ENCODE measurements around the gene CFP. TPM values are rescaled to one million over a fixed set of nuclear protein-coding genes. Genes with fewer than 3 reads are reported as not detected.
"Not testable (repeated sequence)": the region's sequence is repeated elsewhere in the genome, so short reads cannot be mapped to it uniquely, and the experiment has no call there.

The CFP gene
- total RNA-seq (10 to 100 TPM; 17.7 to 25.3 TPM), total RNA-seq (1.4 to 4.1 reads per million in 2 donors)

DNA sequence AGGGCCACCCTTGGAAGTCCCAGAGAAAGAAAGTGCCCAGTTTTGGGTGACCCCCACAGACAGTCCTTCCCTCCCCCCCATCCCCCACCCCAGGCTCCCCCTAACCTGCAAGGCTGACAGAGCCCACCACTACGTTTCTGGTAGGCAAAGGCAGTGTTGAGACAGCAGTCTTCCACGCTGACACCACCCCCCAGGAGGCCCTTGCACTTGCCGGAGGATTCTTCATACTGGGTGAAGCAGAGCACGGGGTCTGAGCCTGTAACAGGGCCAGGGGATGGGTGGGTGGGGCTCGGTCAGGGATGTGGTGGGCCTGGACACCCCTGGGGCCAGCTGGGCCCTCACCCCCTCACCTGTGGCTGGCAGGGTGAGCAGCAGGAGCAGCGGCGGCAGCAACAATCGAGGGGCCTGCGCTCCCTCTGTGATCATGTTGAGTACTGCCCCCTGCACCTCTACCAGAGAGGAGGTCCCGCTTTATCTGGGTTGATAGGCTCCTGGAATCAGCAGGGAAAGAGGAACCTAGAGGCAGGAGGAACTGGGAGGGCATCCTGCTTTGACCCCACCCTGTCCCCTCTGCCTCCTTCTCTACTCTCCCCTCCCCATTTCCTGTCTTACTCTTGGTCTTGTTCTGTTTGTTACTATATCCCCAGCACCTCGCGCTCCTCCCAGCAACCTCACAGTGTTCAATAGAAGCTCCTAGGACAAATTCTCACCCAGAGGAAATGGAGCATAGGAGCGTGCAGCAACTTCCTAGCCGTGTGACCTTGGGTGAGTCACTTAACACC is at the start of gene CFP:
Gene CFP (minus strand): TSS at position 512 of the 782 bp plus-strand sequence. CDS start 86 bp downstream, at position 426.
- Mint-ChIP-seq H3K27me3 (no peaks in the 10 kb centered on the region), H3K4me3 (peak within 1 kb of the TSS; percentile 86), H3K27ac (peak within 1 kb of the TSS; percentile 82), H3K4me1 (peaks cover 18% of the 10 kb centered on the region), H3K36me3 (ENCODE audit: low read depth) (no peaks in the 10 kb centered on the region)
- H3K9me3 ChIP-seq (ENCODE audit: control insufficient read depth, low read length, poor library complexity, severe bottlenecking) = no peaks in the 10 kb centered on the region
- DNase-seq (no peak), ATAC-seq (peak; percentile 65)

GRCh38 chrX:47675959-47676859 is 46.5 kb upstream of the CFP start:
- not testable (repeated sequence) for H3K4me1 Mint-ChIP-seq; H3K27ac Mint-ChIP-seq; H3K36me3 Mint-ChIP-seq (ENCODE audit: low read depth)

GRCh38 chrX:47674776-47675175 is 45.0 kb upstream of the CFP start:
- Mint-ChIP-seq H3K36me3 (ENCODE audit: low read depth) (no peaks in the 10 kb centered on the region), H3K4me1 (no peaks in the 10 kb centered on the region), H3K27me3 (peaks cover 9% of the 10 kb centered on the region), H3K4me3 (no peak overlapping the region), H3K27ac (no peak overlapping the region)
- no peaks in the 10 kb centered on the region for H3K9me3 ChIP-seq (ENCODE audit: control insufficient read depth, low read length, poor library complexity, severe bottlenecking)
- ATAC-seq = no peak
- no peak for DNase-seq

More at GRCh38 chrX:47675959-47676859, 46.5 kb upstream of the CFP start:
- H3K27me3 Mint-ChIP-seq = peaks cover 13% of the 10 kb centered on the region
- not testable (repeated sequence) for H3K9me3 ChIP-seq (ENCODE audit: control insufficient read depth, low read length, poor library complexity, severe bottlenecking); ATAC-seq; H3K4me3 Mint-ChIP-seq; DNase-seq

- not testable (repeated sequence) for DNase-seq; H3K27ac Mint-ChIP-seq; ATAC-seq; H3K36me3 Mint-ChIP-seq (ENCODE audit: low read depth); H3K4me1 Mint-ChIP-seq; H3K27me3 Mint-ChIP-seq; H3K9me3 ChIP-seq (ENCODE audit: control insufficient read depth, low read length, poor library complexity, severe bottlenecking); H3K4me3 Mint-ChIP-seq
These were observed 36.1 kb upstream of the CFP start for GRCh38 chrX:47665797-47666196.

DNA sequence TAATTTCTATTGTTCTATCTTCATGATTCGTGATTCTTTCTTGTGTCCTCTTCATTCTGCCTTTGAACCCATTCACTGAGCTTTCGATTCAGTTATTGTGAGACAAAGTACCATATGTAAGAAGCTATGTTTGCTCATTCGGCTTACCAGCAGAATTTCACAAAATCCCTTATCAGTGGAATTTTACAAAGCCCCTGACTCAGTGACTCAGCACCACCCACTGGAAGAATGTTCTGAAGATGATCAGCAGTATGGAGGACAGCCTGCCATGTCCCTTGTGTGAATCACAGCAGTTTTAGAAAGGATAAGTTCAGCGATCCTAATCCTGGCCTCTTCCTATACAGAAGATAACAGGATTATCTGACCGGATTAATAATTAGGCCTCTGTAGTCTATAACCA is 35.0 kb upstream of the CFP start:
- H3K9me3 ChIP-seq (ENCODE audit: control insufficient read depth, low read length, poor library complexity, severe bottlenecking) = no peaks in the 10 kb centered on the region
- no peak overlapping the region for H3K27ac Mint-ChIP-seq
- H3K4me3 Mint-ChIP-seq = no peak overlapping the region
- no peak for ATAC-seq
- H3K36me3 Mint-ChIP-seq (ENCODE audit: low read depth) = no peaks in the 10 kb centered on the region
- no peaks in the 10 kb centered on the region for H3K27me3 Mint-ChIP-seq
- no peak for DNase-seq
- H3K4me1 Mint-ChIP-seq = no peaks in the 10 kb centered on the region

DNA sequence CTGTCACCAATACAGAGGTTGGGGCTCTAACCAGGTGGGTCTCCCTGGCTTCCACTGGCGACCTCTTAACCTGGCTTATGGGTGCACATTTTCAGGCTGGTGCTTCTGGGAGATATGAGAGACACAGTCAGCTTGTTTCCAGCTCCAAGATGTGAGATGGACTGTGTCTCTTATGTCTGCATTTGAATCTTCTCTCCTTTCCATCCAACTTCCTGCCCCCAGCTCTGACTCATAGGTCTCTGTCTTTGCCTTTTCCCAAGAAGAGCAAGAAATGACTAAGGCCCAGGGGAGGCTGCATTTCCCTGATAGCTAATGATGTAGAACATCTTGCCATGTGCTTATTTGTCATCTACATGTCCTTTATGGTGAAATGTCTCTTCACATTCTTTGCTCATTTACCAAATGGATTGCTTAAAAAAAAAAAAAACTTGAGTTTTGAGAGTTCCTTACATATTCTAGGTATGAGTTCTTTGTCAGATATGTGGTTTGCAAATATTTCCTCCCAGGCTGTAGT is 32.5 kb upstream of the CFP start:
- no peak overlapping the region for H3K27ac Mint-ChIP-seq
- H3K9me3 ChIP-seq (ENCODE audit: control insufficient read depth, low read length, poor library complexity, severe bottlenecking) = no peaks in the 10 kb centered on the region
- H3K36me3 Mint-ChIP-seq (ENCODE audit: low read depth) = no peaks in the 10 kb centered on the region
- H3K4me3 Mint-ChIP-seq = no peak overlapping the region
- H3K27me3 Mint-ChIP-seq = no peaks in the 10 kb centered on the region
- ATAC-seq (no peak), DNase-seq (no peak)
- peaks cover 5% of the 10 kb centered on the region for H3K4me1 Mint-ChIP-seq

GRCh38 chrX:47661539-47661938 is 31.8 kb upstream of the CFP start:
- H3K27me3 Mint-ChIP-seq = no peaks in the 10 kb centered on the region
- H3K36me3 Mint-ChIP-seq (ENCODE audit: low read depth) = peaks cover under 1% of the 10 kb centered on the region
- no peak overlapping the region for H3K27ac Mint-ChIP-seq
- no peak for DNase-seq
- ATAC-seq = no peak
- peaks cover 5% of the 10 kb centered on the region for H3K4me1 Mint-ChIP-seq
- no peak overlapping the region for H3K4me3 Mint-ChIP-seq
- no peaks in the 10 kb centered on the region for H3K9me3 ChIP-seq (ENCODE audit: control insufficient read depth, low read length, poor library complexity, severe bottlenecking)

DNA sequence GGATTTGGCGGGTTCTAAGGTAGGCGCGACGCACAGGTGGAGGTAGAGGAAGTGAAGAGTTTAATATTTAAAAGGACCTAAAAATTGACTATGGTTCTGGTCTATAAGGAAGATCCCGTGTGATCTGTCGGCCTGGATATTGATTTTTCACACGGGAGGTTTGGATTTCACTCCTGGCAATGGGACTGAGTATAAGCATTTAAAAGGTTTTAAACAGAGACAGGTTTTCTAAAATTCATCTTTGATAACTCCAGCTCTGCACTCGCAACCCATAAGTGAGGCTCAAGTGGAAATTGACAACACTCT is 29.6 kb upstream of the CFP start:
- Mint-ChIP-seq H3K27me3 (no peaks in the 10 kb centered on the region), H3K4me3 (peak overlapping the region; percentile 80), H3K27ac (peak overlapping the region; percentile 91), H3K4me1 (peaks cover 13% of the 10 kb centered on the region), H3K36me3 (ENCODE audit: low read depth) (peaks cover 8% of the 10 kb centered on the region)
- DNase-seq (no peak), ATAC-seq (no peak)
- H3K9me3 ChIP-seq (ENCODE audit: control insufficient read depth, low read length, poor library complexity, severe bottlenecking) = no peaks in the 10 kb centered on the region

DNA sequence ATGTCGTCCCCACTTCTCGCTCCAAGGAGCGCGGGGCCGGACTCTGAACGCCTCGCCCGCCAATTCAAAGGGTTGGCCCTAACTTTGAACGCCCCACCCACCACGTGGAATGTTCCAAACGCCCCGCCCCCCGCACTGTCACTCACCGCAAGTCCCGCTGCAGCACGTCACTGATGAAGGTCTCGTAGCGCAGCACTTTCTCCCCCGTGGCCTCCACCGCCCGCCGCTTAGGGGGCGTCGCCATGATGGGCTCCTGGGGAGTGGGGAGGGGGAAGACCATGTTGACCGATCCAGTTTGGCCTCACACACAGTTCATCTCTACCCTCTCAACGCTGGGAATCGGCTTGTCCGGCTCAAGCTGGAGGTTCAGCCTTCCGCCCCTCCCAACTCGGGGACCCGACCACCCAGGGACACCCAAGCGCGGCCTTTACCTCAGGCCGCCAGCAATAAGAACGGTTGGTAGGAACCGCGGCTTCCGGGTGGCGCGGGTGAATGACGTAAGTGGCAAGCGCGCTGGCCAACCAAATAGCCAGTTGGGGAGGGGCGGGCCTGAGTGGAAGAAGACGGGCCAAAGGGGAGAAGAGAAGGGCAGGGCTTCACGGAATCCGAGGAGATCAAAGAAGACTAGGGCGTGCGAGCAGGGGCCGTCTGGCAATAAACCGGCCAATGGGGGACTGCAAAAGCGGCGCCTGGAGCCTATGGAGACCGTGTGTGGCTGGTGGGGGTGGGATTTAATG is 29.1 kb upstream of the CFP start, which contains the start of gene UXT:
Gene UXT (minus strand): TSS at position 497 of the 737 bp plus-strand sequence. CDS start 253 bp downstream, at position 244.
- no peaks in the 10 kb centered on the region for H3K9me3 ChIP-seq (ENCODE audit: control insufficient read depth, low read length, poor library complexity, severe bottlenecking)
- peak; percentile 81 to 88 (median 82) for DNase-seq
- Mint-ChIP-seq H3K27me3 (no peaks in the 10 kb centered on the region), H3K36me3 (ENCODE audit: low read depth) (peaks cover 8% of the 10 kb centered on the region), H3K27ac (peak within 1 kb of the TSS; percentile 91), H3K4me3 (peak within 1 kb of the TSS; percentile 80), H3K4me1 (peaks cover 13% of the 10 kb centered on the region)
- ATAC-seq = peak; percentile 86

- no peak for ATAC-seq
- H3K4me1 Mint-ChIP-seq = peaks cover 13% of the 10 kb centered on the region
- H3K27me3 Mint-ChIP-seq = no peaks in the 10 kb centered on the region
These were observed 28.6 kb upstream of the CFP start for GRCh38 chrX:47658301-47658683.

GRCh38 chrX:47651043-47651905 is 21.5 kb upstream of the CFP start:
- ATAC-seq = no peak
- H3K27ac Mint-ChIP-seq = peak overlapping the region; percentile 94
- H3K4me1 Mint-ChIP-seq = peaks cover 32% of the 10 kb centered on the region
- no peaks in the 10 kb centered on the region for H3K9me3 ChIP-seq (ENCODE audit: control insufficient read depth, low read length, poor library complexity, severe bottlenecking)
- H3K27me3 Mint-ChIP-seq = no peaks in the 10 kb centered on the region
- H3K36me3 Mint-ChIP-seq (ENCODE audit: low read depth) = peaks cover 10% of the 10 kb centered on the region
- no peak for DNase-seq
- H3K4me3 Mint-ChIP-seq = peak overlapping the region; percentile 96

More at GRCh38 chrX:47658301-47658683, 28.6 kb upstream of the CFP start:
- peaks cover 10% of the 10 kb centered on the region for H3K36me3 Mint-ChIP-seq (ENCODE audit: low read depth)
- H3K4me3 Mint-ChIP-seq = peak overlapping the region; percentile 80
- DNase-seq = no peak
- peak overlapping the region; percentile 91 for H3K27ac Mint-ChIP-seq
- H3K9me3 ChIP-seq (ENCODE audit: control insufficient read depth, low read length, poor library complexity, severe bottlenecking) = no peaks in the 10 kb centered on the region
